HepG2 (cell line): ENCODE results near the gene ZNF189. TPM values are rescaled to one million over a fixed set of nuclear protein-coding genes. Genes with fewer than 3 reads are reported as not detected.

ENCODE experiments used
- ESRRA ChIP-seq: sonication (generic); formaldehyde crosslinking; IDR thresholded peaks from 2 replicates; pipeline ENCODE4 v1.5.1; 2020; ENCODE audit warnings: mild to moderate bottlenecking, low read depth, missing genetic modification reagents
- FOXA1 ChIP-seq, 2 experiments: fragments of 450-650 bp in 1 of 2; sonication (generic) in 1 of 2; formaldehyde crosslinking in 1 of 2; IDR thresholded peaks; 2 replicates each; pipeline versions ENCODE4 v1.4.0 to v1.6.1; 2016 to 2020; ENCODE audit warnings: missing genetic modification reagents in 1 of 2
- FOXP4 ChIP-seq: sonication (generic); formaldehyde crosslinking; IDR thresholded peaks from 2 replicates; pipeline ENCODE4 v1.4.0; 2020; ENCODE audit warnings: missing genetic modification reagents
- HOMEZ ChIP-seq: IDR thresholded peaks from 2 replicates; pipeline ENCODE4 v1.6.1; 2016; ENCODE audit warnings: low read depth
- MED1 ChIP-seq: sonication (generic); formaldehyde crosslinking; IDR thresholded peaks from 2 replicates; pipeline ENCODE4 v1.4.0; 2020; ENCODE audit warnings: missing genetic modification reagents
- PAXIP1 ChIP-seq: sonication (generic); formaldehyde crosslinking; conservative IDR thresholded peaks from 2 replicates; pipeline ENCODE4 v1.4.0; 2020; ENCODE audit warnings: mild to moderate bottlenecking, missing genetic modification reagents, moderate library complexity
- REL ChIP-seq: sonication (generic); formaldehyde crosslinking; conservative IDR thresholded peaks from 2 replicates; pipeline ENCODE4 v1.8.0; 2022; ENCODE audit warnings: mild to moderate bottlenecking, missing genetic modification reagents, moderate library complexity
- ZBTB21 ChIP-seq: sonication (generic); formaldehyde crosslinking; IDR thresholded peaks from 2 replicates; pipeline ENCODE4 v1.4.0; 2020; ENCODE audit warnings: missing genetic modification reagents
- ZNF629 ChIP-seq: sonication (generic); formaldehyde crosslinking; conservative IDR thresholded peaks from 2 replicates; pipeline ENCODE4 v1.5.0; 2020; ENCODE audit warnings: missing genetic modification reagents
- polyA plus RNA-seq, 8 experiments: library from polyadenylated mRNA; depleted of rRNA in 3 of 8; stranded (reverse) in 7 of 8; unstranded in 1 of 8; fragments of >200 nt; fragmentation: Illumina TruSeq in 4 of 8; extraction: Trizol in 4 of 8; gene quantifications; 2 replicates each; pipeline versions ENCODE4 v1.2.1 to v1.2.3, GENCODE V29; 2011 to 2016; ENCODE audit warnings: low read depth in 4 of 8, missing spikeins in 1 of 8, mixed read lengths in 1 of 8; ENCODE audit not compliant: insufficient read depth in 1 of 8
- total RNA-seq, 5 experiments: library from RNA; depleted of rRNA; stranded (reverse); fragments of >200 nt; fragmentation: Illumina TruSeq; extraction: Trizol; gene quantifications; 2 replicates each; pipeline ENCODE4 v1.2.3, GENCODE V29; 2016; ENCODE audit warnings: low read depth in 1 of 5

The ZNF189 gene
- total and polyA plus RNA-seq, 2 of the 13 experiments (the other 11 are each of a cell fraction or from before 2014, with no cell fraction given), result 8.4 to 50.0 TPM

GRCh38 chr9:101359679-101360078 is 39.0 kb upstream of the ZNF189 start (continued):
- TF ChIP-seq PAXIP1 (CRISPR knock-in tag) (peak; percentile 74), FOXP4 (CRISPR knock-in tag) (peak; percentile 51), ESRRA (CRISPR knock-in tag) (peak; percentile 22; the same call in 1 of the 2 replicates), MED1 (CRISPR knock-in tag) (peak; percentile 59; the same call in 1 of the 2 replicates), REL (CRISPR knock-in tag) (no peak), ZBTB21 (CRISPR knock-in tag) (no peak), FOXA1 (IDR thresholded peaks at IDR 0.05) (no peak), FOXA1 (CRISPR knock-in tag; IDR thresholded peaks at IDR 0.05) (peak; percentile 70), HOMEZ (CRISPR knock-in tag) (peak; percentile 85; the same call in 1 of the 2 replicates), ZNF629 (CRISPR knock-in tag) (0 out of 2 replicates have a peak, but pooled peaks have one; percentile 14)
